HG03575 (cell line): ENCODE data around the gene MYO15B.

ENCODE experiments used
- ATAC-seq: cut with Tn5 transposase; IDR thresholded peaks from one replicate; pipeline ENCODE4 v1.9.1; 2021; ENCODE audit not compliant: unreplicated experiment, insufficient number of reproducible peaks, low FRiP score; ENCODE audit errors: extremely low read depth

Gene MYO15B

GRCh38 chr17:75645889-75646637, 58.5 kb downstream of the MYO15B start:
- ATAC-seq, result no peak

GRCh38 chr17:75646638-75646992, 59.0 kb downstream of the MYO15B start:
- ATAC-seq, result no peak

GRCh38 chr17:75647061-75647460, 59.5 kb downstream of the MYO15B start:
- no peak for ATAC-seq

GRCh38 chr17:75647921-75648320, 60.3 kb downstream of the MYO15B start:
- ATAC-seq, result no peak

GRCh38 chr17:75649687-75650086, 62.1 kb downstream of the MYO15B start:
- ATAC-seq, result no peak

GRCh38 chr17:75650874-75651273, 63.3 kb downstream of the MYO15B start:
- ATAC-seq, result no peak

- ATAC-seq, result no peak
These were observed 64.7 kb downstream of the MYO15B start for GRCh38 chr17:75652341-75652740.

- no peak for ATAC-seq
These were observed 65.4 kb downstream of the MYO15B start for GRCh38 chr17:75652934-75653549.

GRCh38 chr17:75654176-75654575, 66.6 kb downstream of the MYO15B start:
- ATAC-seq, result no peak

- ATAC-seq, result no peak
These were observed 70.6 kb downstream of the MYO15B start for GRCh38 chr17:75658237-75658636.

- no peak for ATAC-seq
These were observed 73.9 kb downstream of the MYO15B start for GRCh38 chr17:75661531-75661930.

- no peak for ATAC-seq
These were observed 74.9 kb downstream of the MYO15B start for GRCh38 chr17:75662511-75662910.

GRCh38 chr17:75664099-75664549, 76.5 kb downstream of the MYO15B start:
- peak; percentile 52 for ATAC-seq

GRCh38 chr17:75665981-75666380, 78.4 kb downstream of the MYO15B start:
- no peak for ATAC-seq

- ATAC-seq, result no peak
These were observed 79.6 kb downstream of the MYO15B start, which contains the start of the genes RECQL5 and SAP30BP for GRCh38 chr17:75666959-75667790. Gene RECQL5, minus strand, starts transcription at chr17:75667154. Its CDS starts 597 bp downstream, at chr17:75666557. Gene SAP30BP, plus strand, starts transcription at chr17:75667338. Its CDS starts 35 bp downstream, at chr17:75667373.

GRCh38 chr17:75667825-75668224, 80.2 kb downstream of the MYO15B start:
- ATAC-seq, result no peak

GRCh38 chr17:75668489-75668888, 80.9 kb downstream of the MYO15B start:
- ATAC-seq, result no peak

- ATAC-seq, result no peak
These were observed 83.3 kb downstream of the MYO15B start for GRCh38 chr17:75670868-75671267.

GRCh38 chr17:75672011-75672410, 84.4 kb downstream of the MYO15B start:
- ATAC-seq, result no peak

- no peak for ATAC-seq
These were observed 85.9 kb downstream of the MYO15B start for GRCh38 chr17:75673487-75673886.
